ENCODE data around the gene HOGA1. TPM values are rescaled to one million over a fixed set of nuclear protein-coding genes. Genes with fewer than 3 reads are reported as not detected.
"Not testable (repeated sequence)": the region's sequence is repeated elsewhere in the genome, so short reads cannot be mapped to it uniquely, and the experiment has no call there.

Gene HOGA1
- total RNA-seq, 1 donor: 1.4 TPM

- Histone ChIP-seq H3K9me3 (ENCODE audit: low read depth, low read length) (no peaks in the 10 kb centered on the region), H3K4me2 (ENCODE audit: insufficient read depth, low read length) (peak overlapping the region; percentile 99), H3K27me3 (ENCODE audit: insufficient read depth, low read length) (no peaks in the 10 kb centered on the region), H3K36me3 (ENCODE audit: insufficient read depth, low read length) (no peaks in the 10 kb centered on the region), H3K79me2 (ENCODE audit: insufficient read depth, low read length) (peaks cover 20% of the 10 kb centered on the region), H2AFZ (ENCODE audit: low read length) (peak overlapping the region; percentile 99), H3K4me3 (ENCODE audit: insufficient read depth, low read length) (peak overlapping the region; percentile 98), H4K20me1 (ENCODE audit: insufficient read depth, low read length) (peaks cover 4% of the 10 kb centered on the region), H3K4me1 (ENCODE audit: insufficient read depth, low read length) (peaks cover 4% of the 10 kb centered on the region), H3K27ac (ENCODE audit: low read depth, low read length) (peak overlapping the region; percentile 58)
- DNase-seq (ENCODE audit: insufficient read length, low spot score, missing footprints): no peak
- peak; percentile 18 for TF ChIP-seq CTCF (IDR thresholded peaks at IDR 0.05; ENCODE audit: extremely low read depth, low read depth, low read length)
These were observed 49.7 kb downstream of the HOGA1 start for GRCh38 chr10:97633921-97634320.

GRCh38 chr10:97635577-97635976 lies 51.4 kb downstream of the HOGA1 start:
- H3K4me1 ChIP-seq (ENCODE audit: insufficient read depth, low read length): peaks cover 4% of the 10 kb centered on the region
- no peak overlapping the region for H3K4me3 ChIP-seq (ENCODE audit: insufficient read depth, low read length)
- no peaks in the 10 kb centered on the region for H3K9me3 ChIP-seq (ENCODE audit: low read depth, low read length)
- H3K4me2 ChIP-seq (ENCODE audit: insufficient read depth, low read length): no peak overlapping the region
- no peak for DNase-seq (ENCODE audit: insufficient read length, low spot score, missing footprints)
- H3K27me3 ChIP-seq (ENCODE audit: insufficient read depth, low read length): no peaks in the 10 kb centered on the region
- no peak overlapping the region for H2AFZ ChIP-seq (ENCODE audit: low read length)
- peaks cover 15% of the 10 kb centered on the region for H3K79me2 ChIP-seq (ENCODE audit: insufficient read depth, low read length)
- no peak overlapping the region for H3K27ac ChIP-seq (ENCODE audit: low read depth, low read length)
- peaks cover 1% of the 10 kb centered on the region for H4K20me1 ChIP-seq (ENCODE audit: insufficient read depth, low read length)
- H3K36me3 ChIP-seq (ENCODE audit: insufficient read depth, low read length): no peaks in the 10 kb centered on the region
- TF ChIP-seq CTCF (IDR thresholded peaks at IDR 0.05; ENCODE audit: extremely low read depth, low read depth, low read length): no peak

GRCh38 chr10:97639090-97639489 lies 54.9 kb downstream of the HOGA1 start:
- Histone ChIP-seq H3K4me1 (ENCODE audit: insufficient read depth, low read length) (peaks cover 13% of the 10 kb centered on the region), H3K79me2 (ENCODE audit: insufficient read depth, low read length) (peaks cover 31% of the 10 kb centered on the region), H2AFZ (ENCODE audit: low read length) (peak overlapping the region; percentile 56)
- H3K27ac ChIP-seq (ENCODE audit: low read depth, low read length); H3K36me3 ChIP-seq (ENCODE audit: insufficient read depth, low read length); DNase-seq (ENCODE audit: insufficient read length, low spot score, missing footprints); H3K9me3 ChIP-seq (ENCODE audit: low read depth, low read length); H3K4me3 ChIP-seq (ENCODE audit: insufficient read depth, low read length); H4K20me1 ChIP-seq (ENCODE audit: insufficient read depth, low read length); H3K4me2 ChIP-seq (ENCODE audit: insufficient read depth, low read length); H3K27me3 ChIP-seq (ENCODE audit: insufficient read depth, low read length): not testable (repeated sequence)

GRCh38 chr10:97640174-97640867 lies 56.1 kb downstream of the HOGA1 start, which contains the start of gene PI4K2A:
TSS of gene PI4K2A (plus strand) at chr10:97640671. CDS start at chr10:97640743, 72 bp downstream.
- Histone ChIP-seq H3K4me2 (ENCODE audit: insufficient read depth, low read length) (peak within 1 kb of the TSS; percentile 94), H3K9me3 (ENCODE audit: low read depth, low read length) (no peaks in the 10 kb centered on the region), H2AFZ (ENCODE audit: low read length) (peak within 1 kb of the TSS; percentile 71), H3K79me2 (ENCODE audit: insufficient read depth, low read length) (peaks cover 43% of the 10 kb centered on the region), H3K27ac (ENCODE audit: low read depth, low read length) (peak within 1 kb of the TSS; percentile 79), H3K4me3 (ENCODE audit: insufficient read depth, low read length) (peak within 1 kb of the TSS; percentile 96), H3K4me1 (ENCODE audit: insufficient read depth, low read length) (peaks cover 21% of the 10 kb centered on the region), H4K20me1 (ENCODE audit: insufficient read depth, low read length) (peaks cover 5% of the 10 kb centered on the region), H3K36me3 (ENCODE audit: insufficient read depth, low read length) (peaks cover 12% of the 10 kb centered on the region), H3K27me3 (ENCODE audit: insufficient read depth, low read length) (no peaks in the 10 kb centered on the region)
- TF ChIP-seq CTCF (IDR thresholded peaks at IDR 0.05; ENCODE audit: extremely low read depth, low read depth, low read length): no peak
- DNase-seq (ENCODE audit: insufficient read length, low spot score, missing footprints): peak; percentile 99

Data from osteoblast (primary cell).